Measurements from ENCODE around the gene CHMP4B. TPM values are rescaled to one million over a fixed set of nuclear protein-coding genes. Genes with fewer than 3 reads are reported as not detected.

The CHMP4B gene
- total RNA-seq, 6 experiments from 2014 or later, result 81.2 to 94.2 (median 86.1) TPM

DNA sequence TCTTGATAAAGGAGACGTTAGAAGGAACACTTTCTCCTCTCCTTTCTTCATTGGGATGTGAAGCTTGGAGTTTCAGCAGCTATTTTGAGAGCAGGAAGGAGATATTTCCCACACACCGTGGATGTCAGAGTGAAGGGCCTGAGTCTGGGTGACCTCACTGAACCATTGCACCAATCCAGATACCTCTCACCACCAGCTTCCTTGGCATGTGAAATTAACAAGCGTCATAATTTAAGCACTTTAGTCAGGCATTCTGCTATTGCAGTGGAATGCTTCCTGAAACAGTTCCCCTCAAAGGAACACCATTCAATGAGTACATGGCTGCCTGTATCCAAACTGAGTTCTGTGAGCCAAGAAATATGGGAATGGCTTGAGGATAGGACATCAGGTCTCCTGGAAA, 83.7 kb downstream of the CHMP4B start:
- DNase-seq, result no peak
- Mint-ChIP-seq H3K4me1 (ENCODE audit: low read depth) (peaks cover 70% of the 10 kb centered on the region), H3K36me3 (ENCODE audit: low read depth) (peaks cover 9% of the 10 kb centered on the region; the same call in 1 of the 2 replicates), H3K9me3 (peaks cover 12% of the 10 kb centered on the region), H3K27ac (0 out of 2 replicates have a peak overlapping the region, but pooled peaks have one; percentile 30), H3K4me3 (no peak overlapping the region), H3K27me3 (ENCODE audit: insufficient read depth) (peaks cover 11% of the 10 kb centered on the region)
- TF ChIP-seq, protein P1, sequence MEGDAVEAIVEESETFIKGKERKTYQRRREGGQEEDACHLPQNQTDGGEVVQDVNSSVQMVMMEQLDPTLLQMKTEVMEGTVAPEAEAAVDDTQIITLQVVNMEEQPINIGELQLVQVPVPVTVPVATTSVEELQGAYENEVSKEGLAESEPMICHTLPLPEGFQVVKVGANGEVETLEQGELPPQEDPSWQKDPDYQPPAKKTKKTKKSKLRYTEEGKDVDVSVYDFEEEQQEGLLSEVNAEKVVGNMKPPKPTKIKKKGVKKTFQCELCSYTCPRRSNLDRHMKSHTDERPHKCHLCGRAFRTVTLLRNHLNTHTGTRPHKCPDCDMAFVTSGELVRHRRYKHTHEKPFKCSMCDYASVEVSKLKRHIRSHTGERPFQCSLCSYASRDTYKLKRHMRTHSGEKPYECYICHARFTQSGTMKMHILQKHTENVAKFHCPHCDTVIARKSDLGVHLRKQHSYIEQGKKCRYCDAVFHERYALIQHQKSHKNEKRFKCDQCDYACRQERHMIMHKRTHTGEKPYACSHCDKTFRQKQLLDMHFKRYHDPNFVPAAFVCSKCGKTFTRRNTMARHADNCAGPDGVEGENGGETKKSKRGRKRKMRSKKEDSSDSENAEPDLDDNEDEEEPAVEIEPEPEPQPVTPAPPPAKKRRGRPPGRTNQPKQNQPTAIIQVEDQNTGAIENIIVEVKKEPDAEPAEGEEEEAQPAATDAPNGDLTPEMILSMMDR (IDR thresholded peaks at IDR 0.05), result no peak

DNA sequence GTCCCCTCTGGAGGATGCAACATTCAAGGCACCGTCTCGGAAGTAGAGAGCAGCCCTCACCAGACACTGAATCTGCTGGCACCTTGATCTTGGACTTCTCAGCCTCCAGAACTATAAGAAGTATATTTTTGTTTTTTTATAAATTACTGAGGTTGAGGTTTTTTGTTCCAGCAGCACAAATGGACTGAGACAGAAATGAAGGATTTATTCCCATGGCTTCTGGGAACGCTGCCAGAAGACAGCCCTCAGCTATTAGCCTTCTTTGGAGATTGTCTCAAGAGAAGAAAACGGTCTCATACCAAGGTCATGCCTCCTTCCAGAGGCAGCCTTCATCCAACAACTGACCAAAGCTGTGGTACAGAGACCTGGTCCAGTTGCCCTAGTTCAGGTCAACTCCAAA, 85.4 kb downstream of the CHMP4B start:
- H3K4me3 Mint-ChIP-seq, result no peak overlapping the region
- H3K27me3 Mint-ChIP-seq (ENCODE audit: insufficient read depth), result peaks cover 18% of the 10 kb centered on the region
- peak overlapping the region; percentile 36; the same call in 1 of the 2 replicates for H3K27ac Mint-ChIP-seq

DNA sequence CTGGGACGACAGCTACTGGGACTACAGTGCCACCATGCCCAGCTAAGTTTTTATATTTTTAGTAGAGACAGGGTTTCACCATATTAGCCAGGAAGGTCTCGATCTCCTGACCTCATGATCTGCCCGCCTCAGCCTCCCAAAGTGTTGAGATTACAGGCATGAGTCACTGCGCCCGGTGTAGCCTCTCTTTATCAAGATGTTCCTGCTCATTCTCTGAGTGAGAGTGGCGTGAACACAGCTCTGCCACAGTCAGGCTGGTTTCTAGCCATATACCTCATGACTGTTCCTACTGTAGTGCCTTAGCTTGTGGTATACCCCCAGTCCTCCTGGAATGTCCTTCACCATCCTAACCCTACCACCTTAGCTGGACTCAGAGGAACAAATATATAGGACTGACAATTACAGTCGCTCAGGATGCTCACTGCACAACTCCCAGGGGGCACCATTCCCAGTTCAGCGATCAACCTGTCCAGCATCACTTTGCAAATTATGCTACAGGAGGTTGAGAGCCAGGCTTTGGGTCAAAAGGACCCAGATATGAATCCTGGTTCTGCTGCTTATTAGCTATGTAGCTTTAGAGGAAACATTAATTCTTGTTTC, 86.3 kb downstream of the CHMP4B start:
- Mint-ChIP-seq H3K9me3 (no peaks in the 10 kb centered on the region), H3K36me3 (ENCODE audit: low read depth) (no peaks in the 10 kb centered on the region), H3K4me3 (no peak overlapping the region), H3K27me3 (ENCODE audit: insufficient read depth) (peaks cover 18% of the 10 kb centered on the region), H3K27ac (no peak overlapping the region), H3K4me1 (ENCODE audit: low read depth) (peaks cover 57% of the 10 kb centered on the region)
- TF ChIP-seq, protein P1 (IDR thresholded peaks at IDR 0.05), result no peak
- no peak for DNase-seq

More for the DNA sequence above, 85.4 kb downstream of the CHMP4B start:
- Mint-ChIP-seq H3K4me1 (ENCODE audit: low read depth) (peaks cover 66% of the 10 kb centered on the region), H3K9me3 (no peaks in the 10 kb centered on the region; the same call in 1 of the 2 replicates), H3K36me3 (ENCODE audit: low read depth) (no peaks in the 10 kb centered on the region)
- peak; percentile 32 for DNase-seq
- TF ChIP-seq, protein P1 (IDR thresholded peaks at IDR 0.05), result no peak

DNA sequence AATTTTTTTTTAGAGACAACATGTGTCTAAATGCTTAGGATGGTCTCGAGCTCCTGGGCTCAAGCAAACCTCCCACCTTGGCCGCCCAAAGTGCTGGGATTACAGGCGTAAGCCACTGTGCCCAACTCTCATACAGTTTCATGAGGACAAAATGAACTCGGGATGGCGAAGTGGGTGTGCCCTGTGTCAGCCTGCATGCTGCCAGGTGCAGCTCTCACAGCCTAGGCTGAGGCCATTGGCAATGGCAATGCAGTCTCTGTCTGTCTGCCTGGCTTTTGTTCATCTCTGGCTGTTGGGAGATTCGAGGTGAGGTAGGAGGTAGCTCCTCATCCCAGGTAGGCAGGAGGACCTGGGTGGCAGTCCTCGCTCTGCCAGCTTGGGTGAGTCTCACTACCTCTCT, 88.0 kb downstream of the CHMP4B start:
- no peak for DNase-seq
- H3K27me3 Mint-ChIP-seq (ENCODE audit: insufficient read depth), result peaks cover 20% of the 10 kb centered on the region
- no peak overlapping the region for H3K4me3 Mint-ChIP-seq
- no peak overlapping the region for H3K27ac Mint-ChIP-seq
- H3K36me3 Mint-ChIP-seq (ENCODE audit: low read depth), result no peaks in the 10 kb centered on the region
- H3K4me1 Mint-ChIP-seq (ENCODE audit: low read depth), result peaks cover 40% of the 10 kb centered on the region
- TF ChIP-seq, protein P1 (IDR thresholded peaks at IDR 0.05), result no peak
- no peaks in the 10 kb centered on the region for H3K9me3 Mint-ChIP-seq

DNA sequence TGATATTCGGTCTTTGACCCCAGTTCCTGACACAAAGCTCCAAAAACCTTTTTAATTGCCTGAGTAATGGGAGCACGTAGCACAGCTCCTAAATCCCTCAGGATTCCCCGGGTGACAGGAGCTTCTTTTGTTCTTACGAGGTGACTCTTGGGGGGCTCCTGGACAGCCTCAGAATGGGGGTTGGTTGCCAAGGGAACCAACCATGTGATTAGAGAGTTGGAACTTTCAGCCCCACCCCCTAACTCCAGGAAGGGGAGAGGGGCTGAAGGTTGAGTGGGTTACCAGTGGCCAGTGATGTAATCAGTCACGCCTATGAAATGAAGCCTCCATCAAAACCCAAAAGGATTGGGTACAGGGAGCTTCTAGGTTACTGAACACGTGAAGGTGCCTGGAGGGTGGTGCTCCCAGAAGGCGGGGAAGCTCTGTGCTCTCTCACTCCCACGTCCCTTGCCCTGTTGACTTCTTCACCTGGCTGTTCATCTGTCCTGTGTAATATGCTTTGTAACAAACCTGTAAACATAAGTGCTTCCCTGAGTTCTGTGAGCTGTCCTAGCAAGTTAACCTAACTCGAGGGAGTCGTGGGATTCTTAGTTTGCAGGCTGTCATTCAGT, 89.5 kb downstream of the CHMP4B start:
- peaks cover 25% of the 10 kb centered on the region for H3K4me1 Mint-ChIP-seq (ENCODE audit: low read depth)

More for the DNA sequence above, 89.5 kb downstream of the CHMP4B start:
- H3K27ac Mint-ChIP-seq, result no peak overlapping the region
- H3K4me3 Mint-ChIP-seq, result no peak overlapping the region
- no peaks in the 10 kb centered on the region for H3K36me3 Mint-ChIP-seq (ENCODE audit: low read depth)
- TF ChIP-seq, protein P1 (IDR thresholded peaks at IDR 0.05), result no peak
- H3K27me3 Mint-ChIP-seq (ENCODE audit: insufficient read depth), result peaks cover 20% of the 10 kb centered on the region
- DNase-seq, result no peak
- no peaks in the 10 kb centered on the region for H3K9me3 Mint-ChIP-seq

Data from HFFc6 (cell line).